DOHH2 (cell line): Measurements from ENCODE around the gene OBSCN.

Experiments used
- H3F3A ChIP-seq: fragments of 200-600 bp; sonication (generic), shearing (Covaris generic); 2 replicates; pipeline ENCODE4 v1.6.0; 2016; ENCODE audit warnings: antibody characterized with exemption, mild to moderate bottlenecking; ENCODE audit not compliant: control insufficient read depth, insufficient read depth
- H3K27ac ChIP-seq: fragments of 200-600 bp; sonication (generic); 2 replicates; pipeline ENCODE4 v1.5.1; 2014; ENCODE audit warnings: low read depth, mild to moderate bottlenecking, low read length, moderate library complexity
- H3K27me3 ChIP-seq: fragments of 200-600 bp; sonication (generic); 2 replicates; pipeline ENCODE4 v1.6.1; 2014; ENCODE audit warnings: mild to moderate bottlenecking, low read length, mixed read lengths; ENCODE audit not compliant: control insufficient read depth
- H3K36me3 ChIP-seq: fragments of 200-600 bp; sonication (generic); 2 replicates; pipeline ENCODE4 v1.6.1; 2014; ENCODE audit warnings: mild to moderate bottlenecking, low read length, moderate library complexity, mixed read lengths; ENCODE audit not compliant: control insufficient read depth
- H3K4me1 ChIP-seq: fragments of 200-600 bp; sonication (generic); 2 replicates; pipeline ENCODE4 v1.6.1; 2014; ENCODE audit warnings: mild to moderate bottlenecking, low read length, mixed read lengths; ENCODE audit not compliant: control insufficient read depth
- H3K4me2 ChIP-seq: fragments of 200-600 bp; sonication (generic); 2 replicates; pipeline ENCODE4 v1.6.0; 2014; ENCODE audit warnings: mild to moderate bottlenecking, low read length, moderate library complexity
- H3K4me3 ChIP-seq: fragments of 200-600 bp; sonication (generic); 2 replicates; pipeline ENCODE4 v1.5.1; 2014; ENCODE audit warnings: mild to moderate bottlenecking, low read length, mixed read lengths
- H3K79me2 ChIP-seq: fragments of 200-600 bp; sonication (generic); 2 replicates; pipeline ENCODE4 v1.6.1; 2014; ENCODE audit warnings: mild to moderate bottlenecking, low read length, mixed read lengths; ENCODE audit not compliant: control insufficient read depth
- H3K9me2 ChIP-seq: fragments of 200-600 bp; sonication (generic); replicated peaks from 2 replicates; pipeline ENCODE4 v1.6.1; 2014; ENCODE audit warnings: mild to moderate bottlenecking, low read length, mixed read lengths; ENCODE audit not compliant: control insufficient read depth
- H3K9me3 ChIP-seq: fragments of 200-600 bp; sonication (generic); 2 replicates; pipeline ENCODE4 v1.6.1; 2014; ENCODE audit warnings: antibody characterized with exemption, low read length, mixed read lengths; ENCODE audit not compliant: control insufficient read depth, insufficient read depth
- H4K20me1 ChIP-seq: fragments of 200-600 bp; sonication (generic); 2 replicates; pipeline ENCODE4 v1.6.0; 2014; ENCODE audit warnings: low read depth, mild to moderate bottlenecking, antibody characterized with exemption, low read length, moderate library complexity; ENCODE audit not compliant: control insufficient read depth, insufficient read depth
- CTCF ChIP-seq: fragments of 200-600 bp; sonication (generic); IDR thresholded peaks from one replicate; pipeline ENCODE4 v1.5.1; 2014; ENCODE audit warnings: antibody characterized with exemption, mild to moderate bottlenecking, low read depth, low read length; ENCODE audit not compliant: poor library complexity, severe bottlenecking
- EZH2phosphoT487 ChIP-seq: fragments of 200-600 bp; sonication (generic); IDR thresholded peaks from 2 replicates; pipeline ENCODE4 v1.6.1; 2017; ENCODE audit warnings: borderline replicate concordance, mild to moderate bottlenecking, antibody characterized with exemption, low read length, moderate library complexity, mixed read lengths

OBSCN gene

GRCh38 chr1:228317411-228317828 lies 109.6 kb downstream of the OBSCN start:
- no peaks in the 10 kb centered on the region for H3K79me2 ChIP-seq
- H3K4me1 ChIP-seq = no peaks in the 10 kb centered on the region
- H3K9me2 ChIP-seq = no peaks in the 10 kb centered on the region
- H3K4me2 ChIP-seq = no peak overlapping the region
- H3K27me3 ChIP-seq = no peaks in the 10 kb centered on the region
- H3K4me3 ChIP-seq = no peak overlapping the region
- TF ChIP-seq EZH2phosphoT487 (no peak), CTCF (no peak)
- no peaks in the 10 kb centered on the region for H3K36me3 ChIP-seq
- peaks cover 15% of the 10 kb centered on the region; the same call in 1 of the 2 replicates for H3K9me3 ChIP-seq
- H3F3A ChIP-seq = no peaks in the 10 kb centered on the region
- H4K20me1 ChIP-seq = no peaks in the 10 kb centered on the region
- H3K27ac ChIP-seq = no peak overlapping the region

- H3K79me2 ChIP-seq = no peaks in the 10 kb centered on the region
- H3F3A ChIP-seq = no peaks in the 10 kb centered on the region
- H3K4me2 ChIP-seq = no peak overlapping the region
- H3K27ac ChIP-seq = no peak overlapping the region
- H3K4me3 ChIP-seq = no peak overlapping the region
- H3K4me1 ChIP-seq = no peaks in the 10 kb centered on the region
- H3K9me3 ChIP-seq = peaks cover 13% of the 10 kb centered on the region; the same call in 1 of the 2 replicates
- no peaks in the 10 kb centered on the region for H4K20me1 ChIP-seq
- H3K36me3 ChIP-seq = no peaks in the 10 kb centered on the region
- no peaks in the 10 kb centered on the region for H3K9me2 ChIP-seq
- no peaks in the 10 kb centered on the region for H3K27me3 ChIP-seq
- TF ChIP-seq EZH2phosphoT487 = no peak
- no peak for TF ChIP-seq CTCF
Measured at GRCh38 chr1:228317891-228318810, 110.3 kb downstream of the OBSCN start.

- Histone ChIP-seq H3K9me2 (no peaks in the 10 kb centered on the region), H3K79me2 (no peaks in the 10 kb centered on the region), H4K20me1 (no peaks in the 10 kb centered on the region), H3K27me3 (no peaks in the 10 kb centered on the region), H3K27ac (no peak overlapping the region), H3K36me3 (no peaks in the 10 kb centered on the region), H3F3A (no peaks in the 10 kb centered on the region), H3K9me3 (peaks cover 8% of the 10 kb centered on the region; the same call in 1 of the 2 replicates), H3K4me2 (no peak overlapping the region), H3K4me3 (no peak overlapping the region), H3K4me1 (no peaks in the 10 kb centered on the region)
- TF ChIP-seq CTCF (no peak), EZH2phosphoT487 (no peak)
Measured at GRCh38 chr1:228318823-228319241, 111.0 kb downstream of the OBSCN start.
